SK-N-SH (cell line): ENCODE data around the gene FAM20B. TPM values are rescaled to one million over a fixed set of nuclear protein-coding genes. Genes with fewer than 3 reads are reported as not detected.

ENCODE experiments used
- CTCF ChIA-PET: fragments of 300-600, 350-600 bp; formaldehyde crosslinking; extraction: SDS; loops from one replicate; lab custom pipeline; 2021; lab: Yijun Ruan, JAX
- POLR2A ChIA-PET: fragments of 350-600 bp; sonication (Branson Sonifier 250); formaldehyde crosslinking; extraction: SDS; loops from one replicate; lab custom pipeline; 2020; ENCODE audit warnings: antibody characterized with exemption, inconsistent platforms; lab: Yijun Ruan, JAX
- DNase-seq: peaks from one replicate; pipeline ENCODE4 v3.0.0; 2012
- H2AFZ ChIP-seq: fragments of 200-600 bp; sonication (generic); 2 replicates; pipeline ENCODE4 v1.8.1; 2016; ENCODE audit warnings: antibody characterized with exemption, mild to moderate bottlenecking, low read depth
- H3F3A ChIP-seq: fragments of 200-600 bp; sonication (generic); replicated peaks from 2 replicates; pipeline ENCODE3; 2016; ENCODE audit warnings: antibody characterized with exemption, mild to moderate bottlenecking; ENCODE audit not compliant: insufficient read depth
- H3K27ac ChIP-seq, 2 experiments: fragments of 200-500 bp in 1 of 2; fragments of 200-600 bp in 1 of 2; sonication (Bioruptor generic) in 1 of 2; sonication (generic), shearing (Covaris generic) in 1 of 2; 2 replicates each; pipeline versions ENCODE4 v1.5.1 to v1.6.1; 2014 to 2016; ENCODE audit warnings: low read depth in 2 of 2, inconsistent platforms in 1 of 2, low read length in 1 of 2, mild to moderate bottlenecking in 1 of 2, mixed read lengths in 1 of 2
- H3K27me3 ChIP-seq: fragments of 200-600 bp; sonication (generic), shearing (Covaris generic); 2 replicates; pipeline ENCODE4 v1.6.1; 2016; ENCODE audit warnings: mixed run types; ENCODE audit not compliant: insufficient read depth
- H3K36me3 ChIP-seq, 2 experiments: fragments of 200-500 bp in 1 of 2; fragments of 200-600 bp in 1 of 2; sonication (Bioruptor generic) in 1 of 2; sonication (generic) in 1 of 2; replicated peaks in 1 of 2; 2 replicates each; pipeline versions ENCODE3 to v1.5.1; 2014 to 2016; ENCODE audit warnings: low read length in 1 of 2, mild to moderate bottlenecking in 1 of 2; ENCODE audit not compliant: insufficient read depth in 2 of 2, control insufficient read depth in 1 of 2
- H3K4me1 ChIP-seq, 2 experiments: fragments of 200-500 bp in 1 of 2; fragments of 200-600 bp in 1 of 2; sonication (Bioruptor generic) in 1 of 2; sonication (generic), shearing (Covaris generic) in 1 of 2; 2 replicates each; pipeline versions ENCODE4 v1.5.1 to v1.6.1; 2014 to 2016; ENCODE audit warnings: low read depth in 1 of 2, low read length in 1 of 2, mixed run types in 1 of 2; ENCODE audit not compliant: insufficient read depth in 2 of 2, control insufficient read depth in 1 of 2
- H3K4me2 ChIP-seq: fragments of 200-600 bp; sonication (generic), shearing (Covaris generic); 2 replicates; pipeline ENCODE4 v1.6.1; 2017; ENCODE audit warnings: mixed run types
- H3K4me3 ChIP-seq, 2 experiments: fragments of 200-500 bp in 1 of 2; fragments of 200-600 bp in 1 of 2; sonication (Bioruptor generic) in 1 of 2; sonication (generic), shearing (Covaris generic) in 1 of 2; 2 replicates each; pipeline versions ENCODE4 v1.5.1 to v1.8.1; 2014 to 2016; ENCODE audit warnings: low read depth in 2 of 2, inconsistent platforms in 1 of 2, low read length in 1 of 2, mild to moderate bottlenecking in 1 of 2, mixed read lengths in 1 of 2, moderate library complexity in 1 of 2
- H3K79me2 ChIP-seq: fragments of 200-600 bp; sonication (generic); 2 replicates; pipeline ENCODE4 v1.8.1; 2017; ENCODE audit warnings: mild to moderate bottlenecking; ENCODE audit not compliant: insufficient read depth
- H3K9ac ChIP-seq: fragments of 200-600 bp; sonication (generic); 2 replicates; pipeline ENCODE4 v1.6.1; 2017; ENCODE audit warnings: mixed run types
- H3K9me2 ChIP-seq: fragments of 200-600 bp; sonication (generic); 2 replicates; pipeline ENCODE4 v1.6.1; 2017; ENCODE audit warnings: mixed run types
- H3K9me3 ChIP-seq: fragments of 200-600 bp; sonication (generic); 2 replicates; pipeline ENCODE4 v1.6.1; 2017; ENCODE audit warnings: mixed run types, mild to moderate bottlenecking, moderate library complexity
- H4K20me1 ChIP-seq: fragments of 200-600 bp; sonication (generic); 2 replicates; pipeline ENCODE4 v1.6.1; 2017; ENCODE audit warnings: mild to moderate bottlenecking, mixed run types; ENCODE audit not compliant: insufficient read depth
- ELF1 ChIP-seq: IDR thresholded peaks from 2 replicates; pipeline ENCODE4 v1.4.0; 2012
- EP300 ChIP-seq, 2 experiments: IDR thresholded peaks; 2 replicates each; pipeline versions ENCODE4 v1.4.0 to v1.6.1; 2012; ENCODE audit warnings: borderline replicate concordance in 1 of 2, low read depth in 1 of 2, low read length in 1 of 2
- EZH2phosphoT487 ChIP-seq: fragments of 200-600 bp; sonication (generic); IDR thresholded peaks from 2 replicates; pipeline ENCODE4 v1.6.1; 2017; ENCODE audit warnings: low read depth, mixed run types, mild to moderate bottlenecking, antibody characterized with exemption, moderate library complexity, borderline replicate concordance
- FOXM1 ChIP-seq: IDR thresholded peaks from 2 replicates; pipeline ENCODE4 v1.4.0; 2012; ENCODE audit warnings: low read depth, mild to moderate bottlenecking
- JUND ChIP-seq: IDR thresholded peaks from 2 replicates; pipeline ENCODE4 v1.4.0; 2012
- RAD21 ChIP-seq: IDR thresholded peaks from 2 replicates; pipeline ENCODE4 v1.6.1; 2012; ENCODE audit warnings: mild to moderate bottlenecking, low read length
- RXRA ChIP-seq: IDR thresholded peaks from 2 replicates; pipeline ENCODE4 v1.4.0; 2012; ENCODE audit warnings: low read depth, mild to moderate bottlenecking, borderline replicate concordance
- TCF12 ChIP-seq: IDR thresholded peaks from 2 replicates; pipeline ENCODE4 v1.4.0; 2012
- WGBS: methylation state at CpG from one replicate; pipeline ENCODE4 v1.1.6; 2017; ENCODE audit warnings: low lambda C conversion rate; 5-methylcytosine and 5-hydroxymethylcytosine counted together
- polyA plus RNA-seq, 3 experiments: library from polyadenylated mRNA; depleted of rRNA; stranded (reverse); fragments of >200 nt; gene quantifications; 2 replicates each; pipeline ENCODE4 v1.2.3, GENCODE V29; 2012
- TF ChIP-seq, protein P1 (sequence below): IDR thresholded peaks from 2 replicates; pipeline ENCODE4 v1.4.0; 2012; ENCODE audit warnings: low read depth, borderline replicate concordance
- TF ChIP-seq, protein P2 (sequence below): fragments of 200-600 bp; sonication (generic); IDR thresholded peaks from 2 replicates; pipeline ENCODE4 v1.6.1; 2017; ENCODE audit warnings: antibody characterized with exemption, mild to moderate bottlenecking, moderate library complexity

FAM20B gene
- polyA plus RNA-seq, 1 of the 3 experiments (the other 2 are of a cell fraction), result 14.9 TPM

GRCh38 chr1:179087665-179088064 is 62.0 kb downstream of the FAM20B start:
- ChIA-PET CTCF (interaction anchor here (1.0 to 1.9 kb wide), 5 partner anchors 9 to 282 kb away, joined by 4 to 12 read pairs (median 6); no protein-coding TSS in a partner anchor), POLR2A (interaction anchor here (0.6 kb wide), 1 partner anchor 24 kb away, joined by 3 read pairs; no protein-coding TSS in a partner anchor)
- H3K4me2 ChIP-seq, result no peak overlapping the region
- H3K9me2 ChIP-seq, result no peaks in the 10 kb centered on the region
- peaks cover 16% of the 10 kb centered on the region for H3F3A ChIP-seq
- H3K27ac ChIP-seq, result no peak overlapping the region
- no peaks in the 10 kb centered on the region for H3K27me3 ChIP-seq
- H3K4me3 ChIP-seq, result no peak overlapping the region
- TF ChIP-seq ELF1 (no peak), EZH2phosphoT487 (no peak), TCF12 (no peak), RAD21 (no peak), JUND (no peak), FOXM1 (no peak)
- TF ChIP-seq, protein P1, sequence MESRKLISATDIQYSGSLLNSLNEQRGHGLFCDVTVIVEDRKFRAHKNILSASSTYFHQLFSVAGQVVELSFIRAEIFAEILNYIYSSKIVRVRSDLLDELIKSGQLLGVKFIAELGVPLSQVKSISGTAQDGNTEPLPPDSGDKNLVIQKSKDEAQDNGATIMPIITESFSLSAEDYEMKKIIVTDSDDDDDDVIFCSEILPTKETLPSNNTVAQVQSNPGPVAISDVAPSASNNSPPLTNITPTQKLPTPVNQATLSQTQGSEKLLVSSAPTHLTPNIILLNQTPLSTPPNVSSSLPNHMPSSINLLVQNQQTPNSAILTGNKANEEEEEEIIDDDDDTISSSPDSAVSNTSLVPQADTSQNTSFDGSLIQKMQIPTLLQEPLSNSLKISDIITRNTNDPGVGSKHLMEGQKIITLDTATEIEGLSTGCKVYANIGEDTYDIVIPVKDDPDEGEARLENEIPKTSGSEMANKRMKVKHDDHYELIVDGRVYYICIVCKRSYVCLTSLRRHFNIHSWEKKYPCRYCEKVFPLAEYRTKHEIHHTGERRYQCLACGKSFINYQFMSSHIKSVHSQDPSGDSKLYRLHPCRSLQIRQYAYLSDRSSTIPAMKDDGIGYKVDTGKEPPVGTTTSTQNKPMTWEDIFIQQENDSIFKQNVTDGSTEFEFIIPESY, result no peak
- H2AFZ ChIP-seq, result no peak overlapping the region
- H3K36me3 ChIP-seq, result peaks cover 2 to 45% of the 10 kb centered on the region in 2 experiments
- H3K9ac ChIP-seq, result no peak overlapping the region
- H3K79me2 ChIP-seq, result peaks cover 24% of the 10 kb centered on the region
- peaks cover 0 to 9% of the 10 kb centered on the region in 2 experiments; a peak in 1 of 4 replicates for H3K4me1 ChIP-seq
- H3K9me3 ChIP-seq, result no peaks in the 10 kb centered on the region
- H4K20me1 ChIP-seq, result no peaks in the 10 kb centered on the region
- WGBS, result 86% methylated on average over 7 of the region's 11 CpGs
- DNase-seq, result no peak

DNA sequence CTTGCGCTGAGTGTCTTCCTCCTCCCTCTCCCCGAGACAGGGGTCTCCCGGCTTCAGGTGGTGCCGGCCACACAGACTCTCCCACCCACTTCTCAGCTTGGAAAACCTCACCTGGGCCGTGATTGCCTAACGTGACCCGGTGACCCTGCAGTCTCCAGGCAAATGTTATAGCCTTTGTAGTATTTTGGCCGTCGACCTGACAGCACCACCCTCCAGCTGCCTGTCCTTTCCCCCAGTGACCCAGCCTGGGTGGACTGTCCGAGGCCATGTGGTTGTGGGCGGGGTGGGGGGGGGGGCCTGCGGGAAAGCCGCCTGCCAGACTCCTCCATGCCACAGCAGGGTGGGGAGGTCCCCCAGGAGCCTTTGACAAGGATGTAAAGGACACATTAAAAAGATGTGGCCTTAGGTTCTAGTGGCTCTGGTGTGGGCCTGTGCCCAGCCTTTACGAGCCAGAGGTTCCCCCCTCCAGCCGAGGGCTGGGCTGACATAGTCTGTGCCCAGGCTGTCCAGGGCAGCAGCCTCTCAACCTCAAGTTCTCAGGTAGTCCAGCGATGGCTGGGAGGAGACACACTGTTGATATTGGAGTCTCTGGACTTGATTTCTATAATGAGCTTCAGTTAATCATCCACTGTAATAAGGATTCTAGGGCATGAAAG is 64.3 kb downstream of the FAM20B start:
- TF ChIP-seq FOXM1, result no peak
- TF ChIP-seq, protein P1, result no peak
- TF ChIP-seq RXRA, result no peak
- TF ChIP-seq, protein P2, sequence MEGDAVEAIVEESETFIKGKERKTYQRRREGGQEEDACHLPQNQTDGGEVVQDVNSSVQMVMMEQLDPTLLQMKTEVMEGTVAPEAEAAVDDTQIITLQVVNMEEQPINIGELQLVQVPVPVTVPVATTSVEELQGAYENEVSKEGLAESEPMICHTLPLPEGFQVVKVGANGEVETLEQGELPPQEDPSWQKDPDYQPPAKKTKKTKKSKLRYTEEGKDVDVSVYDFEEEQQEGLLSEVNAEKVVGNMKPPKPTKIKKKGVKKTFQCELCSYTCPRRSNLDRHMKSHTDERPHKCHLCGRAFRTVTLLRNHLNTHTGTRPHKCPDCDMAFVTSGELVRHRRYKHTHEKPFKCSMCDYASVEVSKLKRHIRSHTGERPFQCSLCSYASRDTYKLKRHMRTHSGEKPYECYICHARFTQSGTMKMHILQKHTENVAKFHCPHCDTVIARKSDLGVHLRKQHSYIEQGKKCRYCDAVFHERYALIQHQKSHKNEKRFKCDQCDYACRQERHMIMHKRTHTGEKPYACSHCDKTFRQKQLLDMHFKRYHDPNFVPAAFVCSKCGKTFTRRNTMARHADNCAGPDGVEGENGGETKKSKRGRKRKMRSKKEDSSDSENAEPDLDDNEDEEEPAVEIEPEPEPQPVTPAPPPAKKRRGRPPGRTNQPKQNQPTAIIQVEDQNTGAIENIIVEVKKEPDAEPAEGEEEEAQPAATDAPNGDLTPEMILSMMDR, result no peak
- no peak for TF ChIP-seq EP300 (IDR thresholded peaks at IDR 0.05; ENCODE audit: borderline replicate concordance in 1 of 2, low read depth in 1 of 2, low read length in 1 of 2)
- ChIA-PET POLR2A (no interaction called here), CTCF (interaction anchor here (1.3 to 1.7 kb wide), 2 partner anchors 279 to 281 kb away, joined by 3 to 8 read pairs; no protein-coding TSS in a partner anchor)
- Histone ChIP-seq H4K20me1 (no peaks in the 10 kb centered on the region), H3K27ac (no peak overlapping the region), H3K4me2 (no peak overlapping the region), H3K4me1 (peaks cover 0 to 5% of the 10 kb centered on the region in 2 experiments; a peak in 1 of 4 replicates), H3K9me2 (no peaks in the 10 kb centered on the region), H3K79me2 (peaks cover 1% of the 10 kb centered on the region), H3K9me3 (no peaks in the 10 kb centered on the region), H3K36me3 (peaks cover 16 to 66% of the 10 kb centered on the region in 2 experiments), H3F3A (peaks cover 16% of the 10 kb centered on the region), H3K27me3 (no peaks in the 10 kb centered on the region), H3K9ac (no peak overlapping the region), H3K4me3 (no peak overlapping the region), H2AFZ (no peak overlapping the region)
- WGBS, result 97% methylated on average over 14 of the region's 16 CpGs
- no peak for DNase-seq
